GM18870 (cell line): ENCODE data around the gene HDAC7.

ENCODE experiments used
- ATAC-seq: cut with Tn5 transposase; IDR thresholded peaks from one replicate; pipeline ENCODE4 v1.9.1; 2021; ENCODE audit warnings: moderate library complexity; ENCODE audit not compliant: unreplicated experiment

The HDAC7 gene

GRCh38 chr12:47735649-47736048 is 84.1 kb downstream of the HDAC7 start:
- ATAC-seq = no peak

- no peak for ATAC-seq
Measured at GRCh38 chr12:47734725-47735480, 84.8 kb downstream of the HDAC7 start.

GRCh38 chr12:47733142-47733541 is 86.6 kb downstream of the HDAC7 start:
- ATAC-seq = no peak
